IMR-90 (cell line): ENCODE measurements around the gene NEK2. TPM values are rescaled to one million over a fixed set of nuclear protein-coding genes. Genes with fewer than 3 reads are reported as not detected.

Experiments
- ATAC-seq: fragments of 200-7000 bp; cut with Tn5 transposase; 2 replicates; pipeline ENCODE4 v1.9.1; 2020; ENCODE audit warnings: low read depth, mild to moderate bottlenecking, moderate library complexity
- BruUV-seq: library from RNA; stranded (reverse); fragments of 400-500 nt; replicated peaks from 2 replicates; lab custom pipeline; 2021; lab: Mats Ljungman, UMichigan
- CTCF ChIA-PET: fragments of 300-600 bp; formaldehyde crosslinking; extraction: SDS; loops from one replicate; lab custom pipeline; 2021; ENCODE audit warnings: antibody characterized with exemption; lab: Yijun Ruan, JAX
- POLR2A ChIA-PET: fragments of 300-600 bp; sonication (Branson Sonifier 250); formaldehyde crosslinking; loops from one replicate; lab custom pipeline; 2022; ENCODE audit warnings: antibody characterized with exemption; ENCODE audit not compliant: unreplicated experiment; lab: Charles Lee
- DNase-seq: peaks from one replicate; pipeline ENCODE4 v3.0.0; 2013
- H2AFZ ChIP-seq: replicated peaks from 2 replicates; pipeline ENCODE3; 2013; ENCODE audit warnings: low read length, mild to moderate bottlenecking; ENCODE audit not compliant: poor library complexity
- H2AK5ac ChIP-seq: 2 replicates; pipeline ENCODE4 v1.6.1; 2013; ENCODE audit warnings: low read depth, low read length, inconsistent platforms
- H2AK9ac ChIP-seq: replicated peaks from 2 replicates; pipeline ENCODE3; 2013; ENCODE audit warnings: mild to moderate bottlenecking, low read depth, low read length, moderate library complexity; ENCODE audit not compliant: poor library complexity
- H2BK120ac ChIP-seq: 2 replicates; pipeline ENCODE4 v1.6.1; 2013; ENCODE audit warnings: low read depth, low read length, inconsistent platforms
- H2BK15ac ChIP-seq: 3 replicates; pipeline ENCODE4 v1.6.1; 2013; ENCODE audit warnings: low read depth, low read length, inconsistent platforms
- H2BK20ac ChIP-seq: 2 replicates; pipeline ENCODE4 v1.6.1; 2013; ENCODE audit warnings: low read depth, mild to moderate bottlenecking, inconsistent platforms, low read length, moderate library complexity
- H2BK5ac ChIP-seq: 2 replicates; pipeline ENCODE4 v1.6.1; 2013; ENCODE audit warnings: mild to moderate bottlenecking, low read depth, low read length, inconsistent platforms; ENCODE audit not compliant: poor library complexity, severe bottlenecking
- H3K14ac ChIP-seq: replicated peaks from 2 replicates; pipeline ENCODE4 v1.6.1; 2013; ENCODE audit warnings: low read depth, low read length, inconsistent platforms
- H3K18ac ChIP-seq: 2 replicates; pipeline ENCODE4 v1.6.1; 2013; ENCODE audit warnings: low read depth, low read length, control low read depth
- H3K23ac ChIP-seq: 2 replicates; pipeline ENCODE4 v1.6.1; 2013; ENCODE audit warnings: low read depth, low read length, inconsistent platforms
- H3K27ac ChIP-seq: 2 replicates; pipeline ENCODE4 v1.5.1; 2013; ENCODE audit warnings: mild to moderate bottlenecking, control low read depth, low read length; ENCODE audit not compliant: insufficient read depth
- H3K27me3 ChIP-seq: 2 replicates; pipeline ENCODE4 v1.6.1; 2013; ENCODE audit warnings: low read length; ENCODE audit not compliant: control insufficient read depth, insufficient read depth
- H3K36me3 ChIP-seq: 2 replicates; pipeline ENCODE4 v1.6.1; 2013; ENCODE audit warnings: low read length, mixed read lengths; ENCODE audit not compliant: control insufficient read depth, insufficient read depth
- H3K4ac ChIP-seq: 2 replicates; pipeline ENCODE4 v1.6.1; 2013; ENCODE audit warnings: low read depth, low read length, inconsistent platforms
- H3K4me1 ChIP-seq: 2 replicates; pipeline ENCODE4 v1.6.1; 2013; ENCODE audit warnings: low read length, mixed read lengths; ENCODE audit not compliant: control insufficient read depth, insufficient read depth
- H3K4me2 ChIP-seq: 2 replicates; pipeline ENCODE4 v1.6.1; 2013; ENCODE audit warnings: low read depth, mild to moderate bottlenecking, control low read depth, low read length, moderate library complexity
- H3K4me3 ChIP-seq: 2 replicates; pipeline ENCODE4 v1.5.1; 2013; ENCODE audit warnings: low read depth, mild to moderate bottlenecking, control low read depth, low read length, moderate library complexity; ENCODE audit not compliant: insufficient read depth
- H3K56ac ChIP-seq: 2 replicates; pipeline ENCODE4 v1.6.1; 2013; ENCODE audit warnings: low read length, inconsistent platforms; ENCODE audit not compliant: insufficient read depth; ENCODE audit errors: extremely low read depth
- H3K79me1 ChIP-seq, 2 experiments: 2 replicates each; pipeline ENCODE4 v1.6.1; 2013; ENCODE audit warnings: low read length in 2 of 2, inconsistent platforms in 1 of 2, low read depth in 1 of 2
- H3K9ac ChIP-seq: 2 replicates; pipeline ENCODE4 v1.6.1; 2013; ENCODE audit warnings: low read depth, low read length, control low read depth
- H3K9me1 ChIP-seq: 2 replicates; pipeline ENCODE4 v1.6.1; 2013; ENCODE audit warnings: low read length, inconsistent platforms; ENCODE audit not compliant: insufficient read depth
- H3K9me3 ChIP-seq: 2 replicates; pipeline ENCODE4 v1.6.1; 2013; ENCODE audit warnings: low read length; ENCODE audit not compliant: control insufficient read depth, insufficient read depth
- H4K20me1 ChIP-seq: 2 replicates; pipeline ENCODE4 v1.6.1; 2013; ENCODE audit warnings: low read length, inconsistent platforms; ENCODE audit not compliant: insufficient read depth
- H4K5ac ChIP-seq: 2 replicates; pipeline ENCODE4 v1.6.1; 2013; ENCODE audit warnings: mild to moderate bottlenecking, low read depth, low read length, control low read depth
- H4K8ac ChIP-seq, 2 experiments: 2 replicates each; pipeline ENCODE4 v1.6.1; 2013; ENCODE audit warnings: low read depth in 2 of 2, low read length in 2 of 2, control low read depth in 1 of 2, inconsistent platforms in 1 of 2
- H4K91ac ChIP-seq: 2 replicates; pipeline ENCODE4 v1.6.1; 2013; ENCODE audit warnings: low read depth, low read length, inconsistent platforms; ENCODE audit not compliant: insufficient read depth
- BHLHE40 ChIP-seq: fragments of 150-350 bp; IDR thresholded peaks from 2 replicates; pipeline ENCODE4 v1.6.1; 2016; ENCODE audit warnings: mild to moderate bottlenecking, low read depth, low read length
- CEBPB ChIP-seq: IDR thresholded peaks from 2 replicates; pipeline ENCODE4 v1.6.1; 2012; ENCODE audit warnings: low read depth, low read length, improper control_type of control experiment
- CHD1 ChIP-seq: IDR thresholded peaks from 2 replicates; pipeline ENCODE4 v1.6.1; 2012; ENCODE audit warnings: low read depth, low read length, improper control_type of control experiment
- FOS ChIP-seq: fragments of 150-350 bp; IDR thresholded peaks from 2 replicates; pipeline ENCODE4 v1.6.1; 2016; ENCODE audit warnings: low read depth, low read length
- MAFK ChIP-seq: IDR thresholded peaks from 2 replicates; pipeline ENCODE4 v1.6.1; 2012; ENCODE audit warnings: low read depth, low read length, improper control_type of control experiment
- MAZ ChIP-seq: IDR thresholded peaks from 2 replicates; pipeline ENCODE4 v1.6.1; 2012; ENCODE audit warnings: low read depth, mild to moderate bottlenecking, low read length, improper control_type of control experiment, moderate library complexity, borderline replicate concordance
- MXI1 ChIP-seq: IDR thresholded peaks from 2 replicates; pipeline ENCODE4 v1.6.1; 2012; ENCODE audit warnings: low read depth, mild to moderate bottlenecking, low read length, moderate library complexity, borderline replicate concordance
- NFE2L2 ChIP-seq: fragments of 150-350 bp; IDR thresholded peaks from 2 replicates; pipeline ENCODE4 v1.6.1; 2016; ENCODE audit warnings: low read depth, mild to moderate bottlenecking, low read length
- POLR2A ChIP-seq: IDR thresholded peaks from 2 replicates; pipeline ENCODE4 v1.6.1; 2012; ENCODE audit warnings: mild to moderate bottlenecking, low read depth, low read length
- RAD21 ChIP-seq: IDR thresholded peaks from 2 replicates; pipeline ENCODE4 v1.6.1; 2012; ENCODE audit warnings: low read length, improper control_type of control experiment
- RCOR1 ChIP-seq: IDR thresholded peaks from 2 replicates; pipeline ENCODE4 v1.6.1; 2012; ENCODE audit warnings: mild to moderate bottlenecking, low read length, improper control_type of control experiment; ENCODE audit not compliant: insufficient replicate concordance
- RFX5 ChIP-seq: IDR thresholded peaks from 2 replicates; pipeline ENCODE4 v1.8.0; 2012; ENCODE audit warnings: low read depth, mild to moderate bottlenecking, low read length, moderate library complexity
- SMC3 ChIP-seq: fragments of 150-350 bp; IDR thresholded peaks from 2 replicates; pipeline ENCODE4 v1.6.1; 2016; ENCODE audit warnings: low read depth, mild to moderate bottlenecking, antibody characterized with exemption, low read length, moderate library complexity
- WGBS, 2 experiments: methylation state at CpG; one replicate each; pipeline versions ENCODE4 v1.1.5 to v1.1.7; 2013; ENCODE audit warnings: missing lambda C conversion rate in 2 of 2; ENCODE audit not compliant: insufficient read length in 1 of 2; ENCODE audit errors: extremely low coverage in 2 of 2; 5-methylcytosine and 5-hydroxymethylcytosine counted together
- dilution Hi-C: fragments of 300-500 bp; cut with HindIII; formaldehyde crosslinking; loops from one replicate; pipeline ENCODE4 v1.14.3; 2018; ENCODE audit warnings: low sequenced_read_pairs; ENCODE audit not compliant: unreplicated experiment
- in situ Hi-C: fragments of 300-500 bp; cut with MboI; formaldehyde crosslinking; loops from 3 replicates; pipeline ENCODE4 v1.14.3; 2019; ENCODE audit warnings: low sequenced_read_pairs, inconsistent platforms, mixed read lengths
- intact Hi-C: fragments of 100-400 bp; cut with micrococcal nuclease; formaldehyde crosslinking; loops from 2 replicates; pipeline ENCODE4 v1.10.0; 2022
- polyA plus RNA-seq, 3 experiments: library from polyadenylated mRNA; depleted of rRNA; stranded (reverse); fragments of >200 nt; gene quantifications; 2 replicates each; pipeline ENCODE4 v1.2.3, GENCODE V29; 2012; ENCODE audit warnings: low replicate concordance in 1 of 3
- total RNA-seq: library from RNA; depleted of rRNA; stranded (reverse); fragments of >200 nt; gene quantifications from 2 replicates; pipeline ENCODE4 v1.2.3, GENCODE V29; 2012
- TF ChIP-seq, protein P1 (sequence below): conservative IDR thresholded peaks from 2 replicates; pipeline ENCODE4 v1.5.1; 2012; ENCODE audit warnings: mild to moderate bottlenecking, low read depth, low read length, improper control_type of control experiment
- TF ChIP-seq, protein P2 (sequence below): fragments of 150-350 bp; IDR thresholded peaks from 2 replicates; pipeline ENCODE4 v1.6.1; 2016; ENCODE audit warnings: low read depth, mild to moderate bottlenecking, low read length, moderate library complexity, borderline replicate concordance
- TF ChIP-seq, protein P3 (sequence below): fragments of 150-350 bp; IDR thresholded peaks from 2 replicates; pipeline ENCODE4 v1.6.1; 2017; ENCODE audit warnings: mild to moderate bottlenecking, antibody characterized with exemption, low read length, low read depth

NEK2 gene
- total and polyA plus RNA-seq, 2 of the 4 experiments (the other 2 are of a cell fraction), result 9.9 to 26.0 TPM

DNA sequence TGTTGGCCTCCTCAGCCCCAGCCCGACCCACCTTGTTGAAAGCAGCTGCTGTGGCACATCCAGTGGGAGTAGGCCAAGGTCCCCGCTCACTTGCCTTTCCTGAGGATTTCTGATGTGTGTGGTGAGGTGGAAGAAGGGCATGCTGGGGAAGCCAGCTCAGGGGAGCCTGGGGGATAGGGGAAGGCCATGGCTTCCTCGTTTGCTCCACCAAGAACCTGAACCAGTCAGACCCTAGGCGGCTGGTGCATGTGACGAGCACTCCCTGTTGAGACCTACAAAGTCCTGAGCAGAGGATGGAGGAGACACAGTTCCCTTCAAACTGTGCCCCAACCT lies 58.5 kb downstream of the NEK2 start:
- Histone ChIP-seq H2AK9ac (peak overlapping the region; percentile 51), H4K5ac (peak overlapping the region; percentile 82; the same call in 1 of the 2 replicates), H3K23ac (no peak overlapping the region), H4K8ac (peak overlapping the region; percentile 76 to 77; a peak in 2 of 4 replicates), H3K56ac (no peak overlapping the region), H2BK5ac (no peak overlapping the region), H3K9me1 (peaks cover 16% of the 10 kb centered on the region), H3K27me3 (no peaks in the 10 kb centered on the region), H3K18ac (no peak overlapping the region; the same call in 1 of the 2 replicates), H3K4me1 (peaks cover 9% of the 10 kb centered on the region), H3K36me3 (no peaks in the 10 kb centered on the region), H3K4me2 (no peak overlapping the region), H2AK5ac (no peak overlapping the region), H3K79me1 (no peaks in the 10 kb centered on the region), H3K14ac (peak overlapping the region; percentile 86; the same call in 1 of the 2 replicates), H4K20me1 (no peaks in the 10 kb centered on the region), H4K91ac (peak overlapping the region; percentile 41; the same call in 1 of the 2 replicates), H3K9me3 (no peaks in the 10 kb centered on the region), H3K9ac (no peak overlapping the region), H2BK15ac (peak overlapping the region; percentile 66; the same call in 1 of the 3 replicates), H2BK20ac (0 out of 2 replicates have a peak overlapping the region, but pooled peaks have one; percentile 73), H3K4me3 (no peak overlapping the region), H3K27ac (no peak overlapping the region), H2AFZ (peak overlapping the region; percentile 83), H2BK120ac (peak overlapping the region; percentile 14; the same call in 1 of the 2 replicates), H3K4ac (no peak overlapping the region)
- POLR2A ChIA-PET, result no interaction called here
- intact Hi-C loops (no loop called here), in situ Hi-C loops (no loop called here), dilution Hi-C loops (no loop called here)
- TF ChIP-seq, protein P1, sequence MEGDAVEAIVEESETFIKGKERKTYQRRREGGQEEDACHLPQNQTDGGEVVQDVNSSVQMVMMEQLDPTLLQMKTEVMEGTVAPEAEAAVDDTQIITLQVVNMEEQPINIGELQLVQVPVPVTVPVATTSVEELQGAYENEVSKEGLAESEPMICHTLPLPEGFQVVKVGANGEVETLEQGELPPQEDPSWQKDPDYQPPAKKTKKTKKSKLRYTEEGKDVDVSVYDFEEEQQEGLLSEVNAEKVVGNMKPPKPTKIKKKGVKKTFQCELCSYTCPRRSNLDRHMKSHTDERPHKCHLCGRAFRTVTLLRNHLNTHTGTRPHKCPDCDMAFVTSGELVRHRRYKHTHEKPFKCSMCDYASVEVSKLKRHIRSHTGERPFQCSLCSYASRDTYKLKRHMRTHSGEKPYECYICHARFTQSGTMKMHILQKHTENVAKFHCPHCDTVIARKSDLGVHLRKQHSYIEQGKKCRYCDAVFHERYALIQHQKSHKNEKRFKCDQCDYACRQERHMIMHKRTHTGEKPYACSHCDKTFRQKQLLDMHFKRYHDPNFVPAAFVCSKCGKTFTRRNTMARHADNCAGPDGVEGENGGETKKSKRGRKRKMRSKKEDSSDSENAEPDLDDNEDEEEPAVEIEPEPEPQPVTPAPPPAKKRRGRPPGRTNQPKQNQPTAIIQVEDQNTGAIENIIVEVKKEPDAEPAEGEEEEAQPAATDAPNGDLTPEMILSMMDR, result no peak
- TF ChIP-seq, protein P2, sequence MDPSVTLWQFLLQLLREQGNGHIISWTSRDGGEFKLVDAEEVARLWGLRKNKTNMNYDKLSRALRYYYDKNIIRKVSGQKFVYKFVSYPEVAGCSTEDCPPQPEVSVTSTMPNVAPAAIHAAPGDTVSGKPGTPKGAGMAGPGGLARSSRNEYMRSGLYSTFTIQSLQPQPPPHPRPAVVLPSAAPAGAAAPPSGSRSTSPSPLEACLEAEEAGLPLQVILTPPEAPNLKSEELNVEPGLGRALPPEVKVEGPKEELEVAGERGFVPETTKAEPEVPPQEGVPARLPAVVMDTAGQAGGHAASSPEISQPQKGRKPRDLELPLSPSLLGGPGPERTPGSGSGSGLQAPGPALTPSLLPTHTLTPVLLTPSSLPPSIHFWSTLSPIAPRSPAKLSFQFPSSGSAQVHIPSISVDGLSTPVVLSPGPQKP, result no peak
- TF ChIP-seq, protein P3, sequence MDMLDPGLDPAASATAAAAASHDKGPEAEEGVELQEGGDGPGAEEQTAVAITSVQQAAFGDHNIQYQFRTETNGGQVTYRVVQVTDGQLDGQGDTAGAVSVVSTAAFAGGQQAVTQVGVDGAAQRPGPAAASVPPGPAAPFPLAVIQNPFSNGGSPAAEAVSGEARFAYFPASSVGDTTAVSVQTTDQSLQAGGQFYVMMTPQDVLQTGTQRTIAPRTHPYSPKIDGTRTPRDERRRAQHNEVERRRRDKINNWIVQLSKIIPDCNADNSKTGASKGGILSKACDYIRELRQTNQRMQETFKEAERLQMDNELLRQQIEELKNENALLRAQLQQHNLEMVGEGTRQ, result no peak
- no peak for TF ChIP-seq BHLHE40
- TF ChIP-seq NFE2L2, result no peak
- no peak for TF ChIP-seq FOS
- no peak for TF ChIP-seq SMC3
- TF ChIP-seq MAFK, result no peak
- TF ChIP-seq RCOR1, result no peak
- no peak for TF ChIP-seq RAD21
- no peak for TF ChIP-seq CHD1
- no peak for TF ChIP-seq RFX5
- TF ChIP-seq POLR2A, result no peak
- TF ChIP-seq MAZ, result no peak
- no peak for TF ChIP-seq CEBPB
- no peak for TF ChIP-seq MXI1
- ATAC-seq (no peak), DNase-seq (no peak)
- CTCF ChIA-PET, result no interaction called here
- WGBS, 2 experiments, result 100% methylated on average over 1 of the region's 5 CpGs; no CpG with 5 or more reads in 1 of the 2 experiments
- no TSS peak for BruUV-seq
